ENCODE results near the gene TBL1X. TPM values are rescaled to one million over a fixed set of nuclear protein-coding genes. Genes with fewer than 3 reads are reported as not detected.

The TBL1X gene
- total and polyA plus RNA-seq, 2 of the 4 experiments (the other 2 are of a cell fraction), result 16.2 to 20.8 TPM

DNA sequence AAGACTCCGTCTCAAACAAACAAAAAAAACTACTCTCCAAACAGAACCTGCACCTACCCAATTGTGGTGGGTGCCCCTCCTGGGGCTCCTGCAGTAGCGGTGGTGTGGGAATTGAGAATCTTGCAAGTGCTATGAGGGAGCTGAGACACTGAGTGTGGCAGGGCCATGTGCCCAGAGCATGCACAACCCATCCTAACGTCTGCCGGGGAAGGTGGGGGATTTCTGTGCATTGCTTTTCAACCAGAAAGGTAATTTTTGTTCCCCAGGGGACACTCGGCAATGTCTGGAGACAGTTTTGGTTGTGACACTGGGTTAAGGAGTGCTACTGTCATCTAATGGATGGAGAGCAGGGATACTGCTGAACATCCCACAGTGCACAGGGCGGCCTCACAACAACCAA, 35.7 kb downstream of the TBL1X start:
- POLR2A ChIA-PET (ENCODE audit: unreplicated experiment), result no interaction called here
- Histone ChIP-seq H3K9me1 (ENCODE audit: insufficient read depth, low read length) (peaks cover 11% of the 10 kb centered on the region; the same call in 1 of the 2 replicates), H3K56ac (ENCODE audit: extremely low read depth, insufficient read depth, low read length) (no peak overlapping the region), H2BK15ac (ENCODE audit: low read depth, low read length) (no peak overlapping the region), H3K27me3 (ENCODE audit: control insufficient read depth, insufficient read depth, low read length) (no peaks in the 10 kb centered on the region), H3K27ac (ENCODE audit: insufficient read depth, low read length) (no peak overlapping the region), H3K36me3 (ENCODE audit: control insufficient read depth, insufficient read depth, low read length) (peaks cover 18% of the 10 kb centered on the region), H4K91ac (ENCODE audit: insufficient read depth, low read depth, low read length) (no peak overlapping the region), H4K5ac (ENCODE audit: low read depth, low read length) (no peak overlapping the region), H4K8ac (ENCODE audit: low read depth in 2 of 2, low read length in 2 of 2) (no peak overlapping the region), H2AK5ac (ENCODE audit: low read depth, low read length) (no peak overlapping the region), H2BK120ac (ENCODE audit: low read depth, low read length) (no peak overlapping the region), H2BK5ac (ENCODE audit: low read depth, low read length, poor library complexity, severe bottlenecking) (no peak overlapping the region), H3K4me3 (ENCODE audit: insufficient read depth, low read depth, low read length) (no peak overlapping the region), H2AFZ (replicated peaks; ENCODE audit: low read length, poor library complexity) (no peak overlapping the region), H3K4me2 (ENCODE audit: low read depth, low read length) (no peak overlapping the region), H3K18ac (ENCODE audit: low read depth, low read length) (no peak overlapping the region), H3K14ac (replicated peaks; ENCODE audit: low read depth, low read length) (no peak overlapping the region), H3K79me1 (ENCODE audit: low read depth in 1 of 2, low read length in 2 of 2) (peaks cover 9 to 43% of the 10 kb centered on the region in 2 experiments; a peak in 3 of 4 replicates), H3K4ac (ENCODE audit: low read depth, low read length) (no peak overlapping the region), H3K9ac (ENCODE audit: low read depth, low read length) (no peak overlapping the region), H2AK9ac (replicated peaks; ENCODE audit: low read depth, low read length, poor library complexity) (no peak overlapping the region), H3K23ac (ENCODE audit: low read depth, low read length) (no peak overlapping the region), H4K20me1 (ENCODE audit: insufficient read depth, low read length) (peaks cover 44% of the 10 kb centered on the region), H3K4me1 (ENCODE audit: control insufficient read depth, insufficient read depth, low read length) (peaks cover 4% of the 10 kb centered on the region), H2BK20ac (ENCODE audit: low read depth, low read length) (no peak overlapping the region), H3K9me3 (ENCODE audit: control insufficient read depth, insufficient read depth, low read length) (no peaks in the 10 kb centered on the region)
- BruUV-seq (replicated peaks), result no TSS peak
- in situ Hi-C loops (cut with MboI; ENCODE audit: low sequenced_read_pairs), result no loop called here
- DNase-seq, result no peak
- no CpG with 5 or more reads among the region's 6 CpGs for WGBS, 2 experiments (ENCODE audit: extremely low coverage in 2 of 2, insufficient read length in 1 of 2)
- TF ChIP-seq, protein P1, sequence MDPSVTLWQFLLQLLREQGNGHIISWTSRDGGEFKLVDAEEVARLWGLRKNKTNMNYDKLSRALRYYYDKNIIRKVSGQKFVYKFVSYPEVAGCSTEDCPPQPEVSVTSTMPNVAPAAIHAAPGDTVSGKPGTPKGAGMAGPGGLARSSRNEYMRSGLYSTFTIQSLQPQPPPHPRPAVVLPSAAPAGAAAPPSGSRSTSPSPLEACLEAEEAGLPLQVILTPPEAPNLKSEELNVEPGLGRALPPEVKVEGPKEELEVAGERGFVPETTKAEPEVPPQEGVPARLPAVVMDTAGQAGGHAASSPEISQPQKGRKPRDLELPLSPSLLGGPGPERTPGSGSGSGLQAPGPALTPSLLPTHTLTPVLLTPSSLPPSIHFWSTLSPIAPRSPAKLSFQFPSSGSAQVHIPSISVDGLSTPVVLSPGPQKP (IDR thresholded peaks at IDR 0.05; ENCODE audit: borderline replicate concordance, low read depth, low read length), result no peak
- TF ChIP-seq, protein P2, sequence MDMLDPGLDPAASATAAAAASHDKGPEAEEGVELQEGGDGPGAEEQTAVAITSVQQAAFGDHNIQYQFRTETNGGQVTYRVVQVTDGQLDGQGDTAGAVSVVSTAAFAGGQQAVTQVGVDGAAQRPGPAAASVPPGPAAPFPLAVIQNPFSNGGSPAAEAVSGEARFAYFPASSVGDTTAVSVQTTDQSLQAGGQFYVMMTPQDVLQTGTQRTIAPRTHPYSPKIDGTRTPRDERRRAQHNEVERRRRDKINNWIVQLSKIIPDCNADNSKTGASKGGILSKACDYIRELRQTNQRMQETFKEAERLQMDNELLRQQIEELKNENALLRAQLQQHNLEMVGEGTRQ (IDR thresholded peaks at IDR 0.05; ENCODE audit: low read depth, low read length), result no peak
- TF ChIP-seq FOS (IDR thresholded peaks at IDR 0.05; ENCODE audit: low read depth, low read length) (no peak), POLR2A (IDR thresholded peaks at IDR 0.05; ENCODE audit: low read depth, low read length) (no peak), MAFK (IDR thresholded peaks at IDR 0.05; ENCODE audit: low read depth, low read length) (no peak), MAZ (IDR thresholded peaks at IDR 0.05; ENCODE audit: borderline replicate concordance, low read depth, low read length) (no peak), CTCF (conservative IDR thresholded peaks at IDR 0.05; ENCODE audit: low read depth, low read length) (no peak), NFE2L2 (IDR thresholded peaks at IDR 0.05; ENCODE audit: low read depth, low read length) (no peak), SMC3 (IDR thresholded peaks at IDR 0.05; ENCODE audit: low read depth, low read length) (no peak), CHD1 (IDR thresholded peaks at IDR 0.05; ENCODE audit: low read depth, low read length) (no peak), CEBPB (IDR thresholded peaks at IDR 0.05; ENCODE audit: low read depth, low read length) (no peak), MXI1 (IDR thresholded peaks at IDR 0.05; ENCODE audit: borderline replicate concordance, low read depth, low read length) (no peak)
- intact Hi-C loops (cut with micrococcal nuclease), result no loop called here
- dilution Hi-C loops (cut with HindIII; ENCODE audit: low sequenced_read_pairs, unreplicated experiment), result no loop called here
- CTCF ChIA-PET, result no interaction called here
- no peak for ATAC-seq (ENCODE audit: low read depth)

Measured in IMR-90 (cell line).